ACC112 (cell line): Measurements from ENCODE around the gene STAT4.

Source experiments
- H2AFZ ChIP-seq: fragments of 200-600 bp; sonication (generic); one replicate; pipeline ENCODE4 v1.6.0; 2017; ENCODE audit warnings: antibody characterized with exemption, low read length; ENCODE audit not compliant: unreplicated experiment
- H3K27ac ChIP-seq: fragments of 200-600 bp; sonication (generic); 2 replicates; pipeline ENCODE4 v1.5.1; 2014; ENCODE audit warnings: low read depth, mild to moderate bottlenecking, antibody characterized with exemption, low read length, moderate library complexity
- H3K27me3 ChIP-seq: fragments of 200-600 bp; sonication (generic); 2 replicates; pipeline ENCODE4 v1.6.1; 2014; ENCODE audit warnings: mild to moderate bottlenecking, antibody characterized with exemption, low read length, moderate library complexity, mixed read lengths; ENCODE audit not compliant: insufficient read depth
- H3K36me3 ChIP-seq: fragments of 200-600 bp; sonication (generic); 2 replicates; pipeline ENCODE4 v1.6.1; 2016; ENCODE audit warnings: mild to moderate bottlenecking, antibody characterized with exemption, low read length, moderate library complexity, mixed read lengths; ENCODE audit not compliant: insufficient read depth
- H3K4me1 ChIP-seq: fragments of 200-600 bp; sonication (generic); one replicate; pipeline ENCODE4 v1.6.1; 2016; ENCODE audit warnings: low read length, mixed read lengths; ENCODE audit not compliant: insufficient read depth, unreplicated experiment, control insufficient read depth
- H3K4me3 ChIP-seq: fragments of 200-600 bp; sonication (generic); 2 replicates; pipeline ENCODE4 v1.5.1; 2014; ENCODE audit warnings: mild to moderate bottlenecking, low read depth, low read length
- H3K79me2 ChIP-seq: fragments of 200-600 bp; sonication (generic); one replicate; pipeline ENCODE4 v1.6.0; 2016; ENCODE audit warnings: low read length; ENCODE audit not compliant: control insufficient read depth, unreplicated experiment, insufficient read depth

STAT4 gene

DNA sequence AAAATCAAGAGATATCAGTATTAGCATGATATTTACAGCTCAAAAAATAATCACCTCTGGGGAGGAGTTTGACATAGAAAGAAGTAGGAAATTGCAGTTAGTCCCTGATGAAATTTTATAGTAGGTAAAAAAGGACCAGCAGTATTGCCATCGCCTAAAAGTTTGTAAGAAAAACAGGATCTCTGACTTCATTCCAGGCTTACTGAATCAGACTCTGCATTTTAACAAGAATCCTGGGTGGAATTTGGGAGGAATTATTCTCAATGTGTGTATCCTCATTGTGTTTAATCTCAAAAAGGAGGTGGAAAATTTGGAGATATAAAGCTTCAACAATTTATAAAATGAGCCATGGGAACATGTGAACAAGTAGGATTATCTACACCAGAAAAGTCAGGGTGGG, 105.7 kb downstream of the STAT4 start:
- H2AFZ ChIP-seq: no peak overlapping the region
- H3K27me3 ChIP-seq: no peaks in the 10 kb centered on the region
- peaks cover 6% of the 10 kb centered on the region; the same call in 1 of the 2 replicates for H3K36me3 ChIP-seq
- peaks cover 48% of the 10 kb centered on the region for H3K4me1 ChIP-seq
- H3K27ac ChIP-seq: peak overlapping the region; percentile 48
- no peaks in the 10 kb centered on the region for H3K79me2 ChIP-seq
- no peak overlapping the region for H3K4me3 ChIP-seq

GRCh38 chr2:191043438-191043837, 107.4 kb downstream of the STAT4 start:
- H3K4me3 ChIP-seq: no peak overlapping the region
- no peaks in the 10 kb centered on the region for H3K79me2 ChIP-seq
- H3K27me3 ChIP-seq: no peaks in the 10 kb centered on the region
- peaks cover 42% of the 10 kb centered on the region for H3K4me1 ChIP-seq
- no peak overlapping the region for H2AFZ ChIP-seq
- peak overlapping the region; percentile 55 for H3K27ac ChIP-seq
- H3K36me3 ChIP-seq: peaks cover 6% of the 10 kb centered on the region; the same call in 1 of the 2 replicates

DNA sequence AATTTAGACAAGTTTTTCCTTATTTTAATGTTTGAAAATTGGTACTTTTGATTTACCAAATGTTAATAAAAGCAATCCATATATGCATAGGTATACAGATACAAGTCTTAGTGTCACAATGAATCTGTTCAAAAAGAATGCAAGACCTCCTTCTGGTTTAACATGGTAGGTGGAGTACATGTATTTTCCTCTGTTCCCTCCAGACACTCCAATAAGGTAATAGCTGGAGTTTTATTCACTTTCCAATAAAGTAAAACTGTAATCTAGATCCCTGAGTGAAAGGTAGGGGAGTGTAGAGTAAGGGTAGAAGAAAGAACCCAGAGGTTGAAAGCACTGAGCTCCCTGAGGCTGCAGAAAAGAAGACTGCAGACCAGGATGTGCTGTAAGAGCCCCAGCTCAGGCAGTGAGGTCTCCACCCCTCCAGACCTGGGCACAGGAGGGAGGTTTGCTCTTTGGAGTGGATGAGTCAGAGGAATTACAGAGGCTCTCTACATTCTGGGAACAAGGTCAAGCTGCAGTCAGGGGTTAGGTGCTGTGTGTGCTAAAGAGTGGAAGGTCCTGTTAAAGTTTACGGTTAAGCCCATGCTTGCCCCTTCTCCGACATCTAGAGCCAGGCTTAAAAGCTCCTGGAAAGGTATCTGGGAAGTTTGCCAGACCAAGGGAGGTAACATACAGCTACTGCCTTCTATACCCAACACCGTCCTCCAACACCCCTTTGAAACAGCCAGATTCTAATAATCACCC, 109.2 kb downstream of the STAT4 start:
- Histone ChIP-seq H3K27ac (peak overlapping the region; percentile 52), H3K4me1 (peaks cover 46% of the 10 kb centered on the region), H3K4me3 (peak overlapping the region; percentile 9; the same call in 1 of the 2 replicates), H2AFZ (peak overlapping the region; percentile 67), H3K27me3 (no peaks in the 10 kb centered on the region), H3K36me3 (peaks cover 6% of the 10 kb centered on the region; the same call in 1 of the 2 replicates), H3K79me2 (no peaks in the 10 kb centered on the region)

- H3K27ac ChIP-seq: no peak overlapping the region
- H3K27me3 ChIP-seq: no peaks in the 10 kb centered on the region
- H3K79me2 ChIP-seq: no peaks in the 10 kb centered on the region
- H3K36me3 ChIP-seq: peaks cover 6% of the 10 kb centered on the region; the same call in 1 of the 2 replicates
- H3K4me1 ChIP-seq: peaks cover 42% of the 10 kb centered on the region
- H3K4me3 ChIP-seq: no peak overlapping the region
- H2AFZ ChIP-seq: no peak overlapping the region
Measured at GRCh38 chr2:191039616-191040015, 111.2 kb downstream of the STAT4 start.

- peaks cover 42% of the 10 kb centered on the region for H3K4me1 ChIP-seq
- peak overlapping the region; percentile 28 for H2AFZ ChIP-seq
- no peaks in the 10 kb centered on the region for H3K36me3 ChIP-seq
- H3K79me2 ChIP-seq: no peaks in the 10 kb centered on the region
- H3K4me3 ChIP-seq: peak overlapping the region; percentile 23; the same call in 1 of the 2 replicates
- H3K27me3 ChIP-seq: no peaks in the 10 kb centered on the region
- H3K27ac ChIP-seq: peak overlapping the region; percentile 88
Measured at GRCh38 chr2:191038741-191039140, 112.1 kb downstream of the STAT4 start.

GRCh38 chr2:191038241-191038725, 112.5 kb downstream of the STAT4 start:
- Histone ChIP-seq H3K4me3 (peak overlapping the region; percentile 23; the same call in 1 of the 2 replicates), H3K4me1 (peaks cover 38% of the 10 kb centered on the region), H3K27ac (peak overlapping the region; percentile 88), H2AFZ (peak overlapping the region; percentile 82), H3K27me3 (no peaks in the 10 kb centered on the region), H3K36me3 (no peaks in the 10 kb centered on the region), H3K79me2 (no peaks in the 10 kb centered on the region)

- H3K36me3 ChIP-seq: no peaks in the 10 kb centered on the region
- no peaks in the 10 kb centered on the region for H3K79me2 ChIP-seq
- H3K27ac ChIP-seq: peak overlapping the region; percentile 88
- H3K4me1 ChIP-seq: peaks cover 43% of the 10 kb centered on the region
- H3K27me3 ChIP-seq: no peaks in the 10 kb centered on the region
- no peak overlapping the region for H3K4me3 ChIP-seq
- H2AFZ ChIP-seq: peak overlapping the region; percentile 82
Measured at GRCh38 chr2:191037351-191037750, 113.4 kb downstream of the STAT4 start.

- H3K36me3 ChIP-seq: no peaks in the 10 kb centered on the region
- H3K79me2 ChIP-seq: no peaks in the 10 kb centered on the region
- H3K4me1 ChIP-seq: peaks cover 36% of the 10 kb centered on the region
- H3K27ac ChIP-seq: no peak overlapping the region
- H3K27me3 ChIP-seq: no peaks in the 10 kb centered on the region
- H3K4me3 ChIP-seq: no peak overlapping the region
- H2AFZ ChIP-seq: no peak overlapping the region
Measured at GRCh38 chr2:191036363-191036762, 114.4 kb downstream of the STAT4 start.

DNA sequence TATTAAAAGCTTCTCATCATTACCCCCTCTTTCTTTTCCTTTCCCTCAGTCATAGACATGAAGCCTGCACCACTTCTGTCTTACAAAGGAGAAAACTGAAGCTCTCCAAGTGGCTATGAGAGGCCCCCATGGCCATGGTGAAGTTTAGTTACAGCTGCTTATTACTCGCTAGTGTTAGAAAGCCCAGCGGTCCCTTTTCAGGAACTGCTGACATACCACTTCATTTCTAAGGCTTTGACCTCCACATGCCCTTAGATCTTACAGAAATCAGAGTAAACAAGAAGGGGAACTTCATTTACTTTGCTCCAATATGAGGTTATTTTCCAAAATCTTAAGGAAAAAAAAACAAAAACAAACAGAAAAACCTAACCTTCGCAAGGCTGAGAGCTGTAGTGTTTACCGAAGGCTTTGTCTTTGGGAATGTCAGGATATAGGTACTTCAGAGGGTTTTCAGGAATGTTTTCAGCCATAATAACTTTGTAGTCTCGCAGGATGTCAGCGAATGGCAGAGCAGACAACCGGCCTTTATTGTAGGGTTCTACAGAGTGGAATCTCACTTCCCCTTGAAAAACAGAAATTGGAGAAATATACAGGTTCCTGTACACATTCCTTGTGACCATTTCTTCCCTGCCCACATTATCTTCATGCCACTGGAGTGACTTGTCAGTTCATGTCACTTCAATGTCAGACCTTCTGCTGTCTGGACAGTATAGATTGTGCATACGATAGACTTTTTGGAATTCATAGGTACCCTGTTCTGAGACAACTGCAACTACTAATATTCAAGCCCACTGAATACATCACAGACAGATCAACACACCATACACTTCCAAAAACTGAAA, 118.0 kb downstream of the STAT4 start:
- H3K4me1 ChIP-seq: peaks cover 26% of the 10 kb centered on the region
- H2AFZ ChIP-seq: no peak overlapping the region
- H3K27me3 ChIP-seq: no peaks in the 10 kb centered on the region
- H3K27ac ChIP-seq: no peak overlapping the region
- H3K79me2 ChIP-seq: no peaks in the 10 kb centered on the region
- H3K36me3 ChIP-seq: no peaks in the 10 kb centered on the region
- H3K4me3 ChIP-seq: no peak overlapping the region

DNA sequence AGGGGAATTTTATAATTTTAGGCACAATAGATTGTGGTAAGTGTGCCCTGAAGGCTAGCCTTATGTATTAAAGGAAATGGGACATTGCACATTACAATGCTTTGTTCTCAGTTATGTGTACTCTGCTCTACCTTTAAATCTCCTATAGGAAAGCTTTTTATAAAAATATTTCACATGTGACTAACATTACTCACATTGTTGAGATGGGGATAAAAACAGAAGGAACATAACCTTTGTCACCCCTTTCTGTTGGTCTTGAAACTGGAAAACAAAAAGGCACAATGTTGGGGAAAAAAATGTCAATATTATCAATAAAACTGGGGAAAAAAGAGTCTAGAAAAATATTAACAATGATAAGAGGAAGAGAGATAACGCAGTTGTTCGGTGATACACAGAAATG, 119.5 kb downstream of the STAT4 start:
- no peaks in the 10 kb centered on the region for H3K79me2 ChIP-seq
- no peak overlapping the region for H3K27ac ChIP-seq

More for the DNA sequence above, 119.5 kb downstream of the STAT4 start:
- Histone ChIP-seq H3K27me3 (no peaks in the 10 kb centered on the region), H2AFZ (no peak overlapping the region), H3K4me1 (peaks cover 14% of the 10 kb centered on the region), H3K36me3 (no peaks in the 10 kb centered on the region), H3K4me3 (no peak overlapping the region)
